Upper lobe of right lung (tissue), 1 donor: Measurements from ENCODE around the gene SUSD2. TPM values are rescaled to one million over a fixed set of nuclear protein-coding genes. Genes with fewer than 3 reads are reported as not detected.
"Not testable (repeated sequence)": the region's sequence is repeated elsewhere in the genome, so short reads cannot be mapped to it uniquely, and the experiment has no call there.

ENCODE experiments used
- ATAC-seq: fragments of 200-7000 bp; cut with Tn5 transposase; one replicate; pipeline ENCODE4 v1.9.1; 2020; ENCODE audit warnings: mild to moderate bottlenecking, moderate library complexity
- DNase-seq: peaks from one replicate; pipeline ENCODE4 v3.0.0-alpha.2; 2020
- H3K27ac ChIP-seq: fragments of 200-600 bp; one replicate; pipeline ENCODE4 v1.8.0; 2022
- H3K27me3 ChIP-seq: fragments of 200-600 bp; one replicate; pipeline ENCODE4 v1.8.0; 2022; ENCODE audit warnings: mild to moderate bottlenecking
- H3K36me3 ChIP-seq: fragments of 200-600 bp; one replicate; pipeline ENCODE4 v1.8.0; 2022
- H3K4me1 ChIP-seq: fragments of 200-600 bp; one replicate; pipeline ENCODE4 v1.8.0; 2022
- H3K4me3 ChIP-seq: fragments of 200-600 bp; one replicate; pipeline ENCODE4 v1.8.0; 2022; ENCODE audit warnings: mild to moderate bottlenecking
- H3K9me3 ChIP-seq: fragments of 200-600 bp; one replicate; pipeline ENCODE4 v1.8.0; 2022
- CTCF ChIP-seq: fragments of 200-600 bp; IDR thresholded peaks from one replicate; pipeline ENCODE4 v1.8.0; 2022; ENCODE audit warnings: antibody characterized with exemption
- intact Hi-C: fragments of 100-400 bp; cut with DNase I; formaldehyde crosslinking; loops from one replicate; pipeline ENCODE4 v1.11.0; 2022
- long read RNA-seq: library from polyadenylated mRNA; unstranded; transcript quantifications from one replicate; pipeline ENCODE4 v2.0.0, GENCODE V29; 2021
- total RNA-seq: library from RNA; stranded (reverse); fragmentation: NEBNext Ultra II Directional; extraction: Animal tissue kit (Norgen Biotek cat#: 25700); gene quantifications from one replicate; pipeline ENCODE4 v1.2.1, GENCODE V29; 2021
- donor health status: DM: no; HTN: yes; CAD: no; lungs with severe emphysema.

Gene SUSD2
- 277 TPM for total RNA-seq
- long read RNA-seq, transcript SUSD2-201 (15 exons, 3,404 nt): major isoform, 263 of 578 reads
- long read RNA-seq, partial matches to known transcripts: 279 of 578 reads
- long read RNA-seq, other reads (novel, unspliced or antisense): 36 of 578 reads

DNA sequence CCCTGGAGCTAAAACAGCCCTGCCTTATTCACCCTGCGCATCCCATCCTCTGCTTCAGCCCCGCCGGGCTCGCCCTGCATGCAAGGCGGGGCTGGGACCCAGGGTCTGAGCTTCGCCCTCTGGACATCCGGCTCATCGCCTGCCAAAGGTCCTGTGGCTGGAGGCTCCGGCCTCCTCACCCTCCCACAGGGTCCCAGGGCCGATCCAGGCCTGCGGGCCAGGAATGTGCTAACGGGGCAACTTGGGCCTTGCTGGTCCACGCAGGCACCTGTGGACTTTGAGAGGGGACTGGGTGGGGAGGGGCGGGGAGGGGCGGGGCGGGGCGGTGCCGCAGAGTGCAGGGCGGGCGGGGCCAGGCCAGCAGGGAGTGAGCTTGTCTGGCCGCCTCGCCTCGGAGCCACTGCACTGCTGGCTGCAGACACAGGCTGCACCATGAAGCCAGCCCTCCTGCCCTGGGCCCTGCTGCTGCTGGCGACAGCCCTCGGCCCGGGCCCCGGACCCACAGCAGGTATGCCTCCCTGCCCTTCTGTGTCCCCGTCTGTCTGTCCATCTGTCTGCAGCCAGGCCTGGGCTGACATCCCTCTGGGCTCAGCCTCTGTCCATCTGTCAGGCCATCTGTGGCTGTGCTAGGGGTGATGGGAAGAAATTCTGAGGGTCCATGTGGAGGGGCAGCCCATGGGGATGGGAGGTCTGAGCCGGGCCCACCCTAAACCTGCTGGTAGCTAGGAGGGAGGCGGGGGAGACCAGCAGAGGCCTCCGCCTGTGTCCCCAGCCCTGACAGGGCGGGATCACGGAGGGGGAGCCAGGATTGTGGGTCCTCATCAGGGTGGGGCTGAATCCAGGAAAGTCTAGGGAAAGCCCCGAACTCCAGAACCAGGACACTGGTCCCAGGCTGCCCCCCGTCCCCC lies at the start of gene SUSD2:
Gene SUSD2 (plus strand): TSS at position 400 of the 908 bp plus-strand sequence. CDS start 33 bp downstream, at position 433.
- Histone ChIP-seq H3K4me1 (peaks cover 4% of the 10 kb centered on the region), H3K27me3 (no peaks in the 10 kb centered on the region), H3K36me3 (peaks cover 12% of the 10 kb centered on the region), H3K9me3 (no peaks in the 10 kb centered on the region), H3K4me3 (peak within 1 kb of the TSS; percentile 52), H3K27ac (peak within 1 kb of the TSS; percentile 78)
- TF ChIP-seq CTCF: no peak
- intact Hi-C loops: no loop called here
- peak; percentile 72 for ATAC-seq
- peak; percentile 85 for DNase-seq

DNA sequence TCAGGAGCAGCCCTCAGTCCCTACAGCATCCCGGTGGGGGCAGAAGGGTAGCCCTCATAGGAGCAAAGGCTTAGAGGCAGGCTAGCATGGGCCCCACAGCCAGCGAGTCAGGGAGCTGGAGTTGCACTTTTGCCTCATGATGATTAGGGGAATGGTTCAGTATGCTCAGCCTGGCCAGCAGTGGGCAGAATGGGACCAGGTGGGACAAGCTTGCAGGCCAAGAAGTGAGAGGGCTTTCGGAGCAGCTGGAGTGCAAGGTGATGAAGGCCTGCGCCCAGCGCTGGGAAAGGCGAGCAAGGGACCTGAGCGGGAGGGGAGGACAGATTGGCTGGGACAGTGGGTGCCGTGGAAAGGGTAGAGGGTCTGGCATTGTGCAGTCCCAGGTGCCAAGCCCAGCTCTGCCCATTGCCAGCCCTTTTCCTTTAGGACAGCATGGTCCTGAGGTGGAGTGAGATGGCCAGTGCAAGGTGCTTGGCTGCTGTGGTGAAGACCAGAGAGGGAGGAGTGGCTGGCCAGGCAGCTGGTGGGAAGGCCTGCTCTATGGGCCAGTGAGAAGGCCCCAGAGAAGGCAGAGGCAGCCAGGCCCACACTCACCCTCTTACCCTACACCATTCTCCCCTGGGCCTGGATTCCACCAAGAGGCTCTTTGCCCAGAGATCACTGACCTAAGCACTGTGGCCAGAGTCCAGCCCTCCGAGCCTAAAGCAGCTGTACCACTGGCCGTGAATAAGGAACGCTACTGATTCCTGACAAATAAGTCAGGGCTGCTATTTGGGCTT lies 47.9 kb upstream of the SUSD2 start:
- Histone ChIP-seq H3K36me3 (peaks cover 16% of the 10 kb centered on the region), H3K27ac (peak overlapping the region; percentile 30), H3K4me1 (peaks cover 30% of the 10 kb centered on the region), H3K9me3 (no peaks in the 10 kb centered on the region), H3K27me3 (no peaks in the 10 kb centered on the region), H3K4me3 (no peak overlapping the region)
- intact Hi-C loops: no loop called here
- TF ChIP-seq CTCF: peak; percentile 46
- ATAC-seq (peak; percentile 74), DNase-seq (peak; percentile 82)

DNA sequence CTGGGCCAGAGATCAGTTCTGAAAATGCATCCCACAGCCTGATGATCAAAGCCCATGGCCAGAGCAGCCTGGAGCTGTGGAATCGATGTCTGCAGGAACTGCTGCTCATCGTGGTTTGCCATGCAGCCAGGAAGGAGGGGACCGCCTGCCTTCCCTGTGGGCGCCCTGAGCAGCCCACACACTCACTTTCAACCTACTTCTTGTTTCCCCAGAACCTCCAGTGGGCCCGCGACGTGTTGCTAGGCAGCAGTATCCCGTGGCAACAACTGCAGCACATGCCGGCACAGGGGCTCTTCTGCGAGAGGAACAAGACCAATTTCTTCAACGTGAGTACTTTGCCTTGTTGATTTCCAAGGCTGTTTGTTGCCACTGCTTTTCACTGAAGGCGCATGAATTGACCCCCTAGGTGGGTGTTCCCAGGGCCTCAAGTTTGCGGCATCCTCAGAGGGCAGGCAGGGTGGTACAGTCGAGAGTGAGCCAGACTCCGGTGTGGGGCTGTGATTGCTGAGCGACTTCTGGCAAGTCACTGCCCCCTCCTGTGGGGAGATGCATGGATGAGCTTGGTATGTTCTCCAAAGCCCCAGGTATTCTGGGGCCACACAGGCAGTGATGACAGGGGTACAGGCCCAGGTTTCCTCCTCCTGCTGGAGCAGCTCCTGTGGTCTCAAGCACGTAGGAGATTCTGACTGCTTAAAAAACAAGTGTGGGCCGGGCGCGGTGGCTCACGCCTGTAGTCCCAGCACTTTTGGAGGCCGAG lies 47.0 kb upstream of the SUSD2 start:
- ATAC-seq (peak; percentile 74), DNase-seq (peak; percentile 90)
- TF ChIP-seq CTCF: no peak
- peaks cover 16% of the 10 kb centered on the region for H3K36me3 ChIP-seq
- H3K27me3 ChIP-seq: no peaks in the 10 kb centered on the region
- peak overlapping the region; percentile 30 for H3K27ac ChIP-seq
- H3K4me1 ChIP-seq: peaks cover 30% of the 10 kb centered on the region
- no peaks in the 10 kb centered on the region for H3K9me3 ChIP-seq
- intact Hi-C loops: no loop called here
- no peak overlapping the region for H3K4me3 ChIP-seq

- H3K27me3 ChIP-seq, H3K4me3 ChIP-seq, DNase-seq, H3K9me3 ChIP-seq, intact Hi-C loops, H3K27ac ChIP-seq, ATAC-seq: not testable (repeated sequence)
- Histone ChIP-seq H3K36me3 (peaks cover 16% of the 10 kb centered on the region), H3K4me1 (peaks cover 35% of the 10 kb centered on the region)
These were observed 44.8 kb upstream of the SUSD2 start for GRCh38 chr22:24136533-24136932.

DNA sequence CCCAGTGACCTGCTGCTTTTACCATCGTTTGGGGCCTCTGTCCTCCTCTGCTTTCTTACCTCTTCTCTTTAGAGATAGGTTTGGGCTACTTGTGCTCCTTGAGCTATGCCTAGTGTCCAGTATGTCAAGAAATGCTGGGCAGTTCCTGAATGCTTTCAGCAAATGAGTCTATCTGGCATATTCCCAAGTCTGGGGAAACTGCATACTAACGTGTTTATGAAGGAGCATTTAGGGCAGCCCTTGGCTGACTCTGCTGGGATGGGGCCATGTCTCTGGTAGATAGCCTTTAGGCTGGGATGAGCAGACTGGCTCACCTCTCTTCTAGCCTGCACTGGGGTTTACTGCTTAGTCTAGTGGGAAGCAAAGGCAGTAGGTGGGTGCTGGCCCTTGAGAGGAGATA lies 43.7 kb upstream of the SUSD2 start:
- Histone ChIP-seq H3K9me3 (no peaks in the 10 kb centered on the region), H3K27ac (no peak overlapping the region), H3K36me3 (peaks cover 16% of the 10 kb centered on the region), H3K4me1 (peaks cover 44% of the 10 kb centered on the region), H3K4me3 (no peak overlapping the region), H3K27me3 (no peaks in the 10 kb centered on the region)
- DNase-seq: no peak
- no peak for ATAC-seq
- TF ChIP-seq CTCF: no peak
- intact Hi-C loops: no loop called here
